Lower lobe of right lung (tissue), 2 donors: ENCODE results near the gene ETV6. TPM values are rescaled to one million over a fixed set of nuclear protein-coding genes. Genes with fewer than 3 reads are reported as not detected.

Experiments used
- ATAC-seq, 2 donors: fragments of 200-7000 bp; cut with Tn5 transposase; one replicate each; pipeline ENCODE4 v1.9.1; 2020 to 2022; ENCODE audit warnings: mild to moderate bottlenecking in 2 of 2, moderate library complexity in 2 of 2
- DNase-seq: peaks from one replicate; pipeline ENCODE4 v3.0.0-alpha.2; 2020
- H3K27ac ChIP-seq: fragments of 200-600 bp; one replicate; pipeline ENCODE4 v1.8.0; 2022
- H3K27me3 ChIP-seq: fragments of 200-600 bp; one replicate; pipeline ENCODE4 v1.8.0; 2022; ENCODE audit warnings: low read depth
- H3K36me3 ChIP-seq: fragments of 200-600 bp; one replicate; pipeline ENCODE4 v1.8.0; 2022; ENCODE audit warnings: mild to moderate bottlenecking
- H3K4me1 ChIP-seq: fragments of 200-600 bp; one replicate; pipeline ENCODE4 v1.8.0; 2022
- H3K4me3 ChIP-seq: fragments of 200-600 bp; one replicate; pipeline ENCODE4 v1.8.0; 2022; ENCODE audit warnings: mild to moderate bottlenecking
- H3K9me3 ChIP-seq: fragments of 200-600 bp; one replicate; pipeline ENCODE4 v1.8.0; 2022
- intact Hi-C: fragments of 100-400 bp; cut with DNase I; formaldehyde crosslinking; loops from one replicate; pipeline ENCODE4 v1.11.0; 2022
- total RNA-seq: library from RNA; stranded (reverse); fragmentation: NEBNext Ultra II Directional; extraction: Animal tissue kit (Norgen Biotek cat#: 25700); gene quantifications from one replicate; pipeline ENCODE4 v1.2.1, GENCODE V29; 2021
- TF ChIP-seq, protein P1 (sequence below): fragments of 200-600 bp; IDR thresholded peaks from one replicate; pipeline ENCODE4 v1.8.0; 2022; ENCODE audit warnings: antibody characterized with exemption, mild to moderate bottlenecking
- donor health status: DM: no; HTN: yes; CAD: no; lungs with severe emphysema.

Gene ETV6
- total RNA-seq, 1 donor from 2014 or later, result 48.4 TPM

DNA sequence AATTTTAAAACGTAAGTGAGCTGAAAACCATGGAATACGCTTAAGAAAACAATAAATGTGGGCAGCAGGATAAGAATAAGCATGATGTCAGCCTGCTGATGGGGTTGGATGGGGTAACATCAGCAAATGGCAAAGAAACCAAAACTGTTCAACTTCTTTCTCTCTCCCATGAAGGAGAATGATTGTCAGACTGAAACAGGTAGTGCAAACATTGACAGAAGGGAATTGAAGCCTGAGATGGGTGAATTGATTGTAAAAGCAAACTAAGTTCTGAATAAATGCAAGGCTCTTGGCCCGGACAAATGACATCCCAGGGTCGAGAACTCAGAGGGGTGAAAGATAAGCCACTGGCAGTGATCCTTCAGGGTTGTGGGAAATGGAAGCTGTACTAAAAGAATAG is 182.6 kb downstream of the ETV6 start:
- TF ChIP-seq, protein P1, sequence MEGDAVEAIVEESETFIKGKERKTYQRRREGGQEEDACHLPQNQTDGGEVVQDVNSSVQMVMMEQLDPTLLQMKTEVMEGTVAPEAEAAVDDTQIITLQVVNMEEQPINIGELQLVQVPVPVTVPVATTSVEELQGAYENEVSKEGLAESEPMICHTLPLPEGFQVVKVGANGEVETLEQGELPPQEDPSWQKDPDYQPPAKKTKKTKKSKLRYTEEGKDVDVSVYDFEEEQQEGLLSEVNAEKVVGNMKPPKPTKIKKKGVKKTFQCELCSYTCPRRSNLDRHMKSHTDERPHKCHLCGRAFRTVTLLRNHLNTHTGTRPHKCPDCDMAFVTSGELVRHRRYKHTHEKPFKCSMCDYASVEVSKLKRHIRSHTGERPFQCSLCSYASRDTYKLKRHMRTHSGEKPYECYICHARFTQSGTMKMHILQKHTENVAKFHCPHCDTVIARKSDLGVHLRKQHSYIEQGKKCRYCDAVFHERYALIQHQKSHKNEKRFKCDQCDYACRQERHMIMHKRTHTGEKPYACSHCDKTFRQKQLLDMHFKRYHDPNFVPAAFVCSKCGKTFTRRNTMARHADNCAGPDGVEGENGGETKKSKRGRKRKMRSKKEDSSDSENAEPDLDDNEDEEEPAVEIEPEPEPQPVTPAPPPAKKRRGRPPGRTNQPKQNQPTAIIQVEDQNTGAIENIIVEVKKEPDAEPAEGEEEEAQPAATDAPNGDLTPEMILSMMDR, result no peak
- no peak for ATAC-seq

DNA sequence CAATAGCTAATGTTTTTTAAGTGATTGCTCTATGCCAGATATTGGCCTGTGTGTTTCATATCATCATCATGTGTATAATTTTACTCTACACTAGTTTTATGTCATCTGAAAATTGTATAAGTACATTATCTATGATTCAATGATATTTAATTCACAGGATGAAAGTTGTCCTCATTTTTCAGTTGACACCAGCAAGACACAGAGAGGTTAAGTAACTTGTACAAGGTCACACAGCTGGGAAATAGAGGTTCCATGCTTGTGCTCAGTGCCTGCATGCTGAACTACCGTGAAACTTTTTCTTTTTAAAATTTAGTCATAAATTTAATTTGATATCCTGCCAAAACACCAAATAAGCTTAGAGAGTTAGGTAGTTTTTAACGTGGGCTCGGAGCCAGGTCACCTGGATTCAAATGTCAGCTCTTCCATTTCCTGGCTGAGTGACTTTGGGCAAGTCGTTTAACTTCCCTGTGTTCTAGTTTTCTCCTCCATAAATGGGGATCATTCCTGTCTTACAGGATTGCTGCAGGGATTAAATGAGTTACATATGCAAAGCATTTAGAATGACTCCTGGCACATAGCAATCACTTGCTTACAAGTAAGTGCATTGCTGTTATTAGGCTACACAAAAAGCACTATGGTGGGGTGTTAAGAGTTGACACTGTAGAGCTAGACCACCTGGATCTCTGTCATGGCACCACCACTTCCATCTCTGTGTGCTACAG is 183.9 kb downstream of the ETV6 start:
- H3K27me3 ChIP-seq, result no peaks in the 10 kb centered on the region
- H3K36me3 ChIP-seq, result no peaks in the 10 kb centered on the region
- intact Hi-C loops, result no loop called here
- ATAC-seq (no peak), DNase-seq (no peak)
- H3K27ac ChIP-seq, result no peak overlapping the region
- H3K4me1 ChIP-seq, result peaks cover 81% of the 10 kb centered on the region
- TF ChIP-seq, protein P1, result no peak
- no peaks in the 10 kb centered on the region for H3K9me3 ChIP-seq
- no peak overlapping the region for H3K4me3 ChIP-seq

More for the DNA sequence above, 182.6 kb downstream of the ETV6 start:
- H3K4me1 ChIP-seq, result peaks cover 81% of the 10 kb centered on the region
- H3K27me3 ChIP-seq, result no peaks in the 10 kb centered on the region
- no peak overlapping the region for H3K4me3 ChIP-seq
- no peak for DNase-seq
- no peaks in the 10 kb centered on the region for H3K36me3 ChIP-seq
- intact Hi-C loops, result no loop called here
- H3K9me3 ChIP-seq, result no peaks in the 10 kb centered on the region
- peak overlapping the region; percentile 2 for H3K27ac ChIP-seq

DNA sequence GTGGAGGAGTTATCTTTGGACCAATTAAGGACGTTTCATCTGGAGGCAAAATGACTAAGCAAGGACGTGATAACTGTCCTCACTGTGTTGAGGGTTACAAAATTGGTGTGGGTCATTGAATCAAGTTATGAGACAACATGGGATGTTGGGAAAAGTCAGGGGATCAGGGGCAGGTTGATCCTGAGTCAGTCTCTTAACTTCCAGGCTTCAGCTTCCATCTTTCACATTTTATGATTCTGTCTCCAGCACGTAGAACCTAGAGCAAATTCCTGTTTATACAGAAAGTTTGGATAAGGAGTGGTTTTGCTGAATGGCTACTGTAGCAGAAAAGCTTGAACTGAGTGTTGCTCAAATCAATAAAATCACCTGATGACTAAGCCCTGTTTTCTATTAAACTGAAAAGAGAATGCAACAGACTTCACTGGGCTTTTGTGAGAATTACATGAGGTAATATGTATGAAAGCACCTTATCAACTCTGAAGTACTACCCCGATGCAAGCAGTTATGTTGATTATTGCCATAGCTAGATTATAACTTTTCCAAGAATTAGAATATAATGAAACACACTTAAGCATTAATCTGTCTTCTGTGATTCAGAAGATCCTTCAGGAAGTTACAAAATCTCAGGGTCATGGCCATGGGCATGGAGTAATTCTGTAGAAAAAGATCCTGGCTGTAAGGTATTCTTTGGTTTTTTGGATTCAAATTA is 184.8 kb downstream of the ETV6 start:
- H3K36me3 ChIP-seq, result no peaks in the 10 kb centered on the region
- peaks cover 81% of the 10 kb centered on the region for H3K4me1 ChIP-seq
- H3K27ac ChIP-seq, result no peak overlapping the region
- no peaks in the 10 kb centered on the region for H3K27me3 ChIP-seq
- DNase-seq, result no peak
- TF ChIP-seq, protein P1, result no peak
- H3K4me3 ChIP-seq, result no peak overlapping the region
- H3K9me3 ChIP-seq, result no peaks in the 10 kb centered on the region
- intact Hi-C loops, result no loop called here
- no peak for ATAC-seq

DNA sequence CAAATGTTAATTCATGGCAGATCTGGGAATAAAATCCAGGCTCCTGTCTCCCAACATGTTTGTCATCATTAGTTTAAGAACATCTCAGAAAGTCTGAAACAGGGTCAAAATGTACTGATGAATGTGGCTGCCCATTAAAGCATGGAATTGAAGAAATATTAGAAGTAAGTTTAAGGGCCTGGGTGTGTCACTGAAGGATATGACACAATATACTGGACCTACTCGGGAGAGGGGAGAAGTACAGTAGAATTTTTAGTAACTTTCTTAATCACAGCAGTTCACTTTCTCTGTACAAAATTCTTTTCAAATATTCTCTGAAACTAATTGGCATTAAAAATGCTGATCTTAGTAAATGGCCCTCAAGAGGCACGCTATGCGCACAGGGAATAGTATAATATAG is 185.5 kb downstream of the ETV6 start:
- TF ChIP-seq, protein P1, result no peak
- DNase-seq (no peak), ATAC-seq (peak in 1 of 2 donors; percentile 44)
- H3K4me1 ChIP-seq, result peaks cover 83% of the 10 kb centered on the region
- H3K27ac ChIP-seq, result no peak overlapping the region
- H3K9me3 ChIP-seq, result no peaks in the 10 kb centered on the region
- intact Hi-C loops, result no loop called here
- H3K36me3 ChIP-seq, result no peaks in the 10 kb centered on the region
- no peaks in the 10 kb centered on the region for H3K27me3 ChIP-seq
- no peak overlapping the region for H3K4me3 ChIP-seq

DNA sequence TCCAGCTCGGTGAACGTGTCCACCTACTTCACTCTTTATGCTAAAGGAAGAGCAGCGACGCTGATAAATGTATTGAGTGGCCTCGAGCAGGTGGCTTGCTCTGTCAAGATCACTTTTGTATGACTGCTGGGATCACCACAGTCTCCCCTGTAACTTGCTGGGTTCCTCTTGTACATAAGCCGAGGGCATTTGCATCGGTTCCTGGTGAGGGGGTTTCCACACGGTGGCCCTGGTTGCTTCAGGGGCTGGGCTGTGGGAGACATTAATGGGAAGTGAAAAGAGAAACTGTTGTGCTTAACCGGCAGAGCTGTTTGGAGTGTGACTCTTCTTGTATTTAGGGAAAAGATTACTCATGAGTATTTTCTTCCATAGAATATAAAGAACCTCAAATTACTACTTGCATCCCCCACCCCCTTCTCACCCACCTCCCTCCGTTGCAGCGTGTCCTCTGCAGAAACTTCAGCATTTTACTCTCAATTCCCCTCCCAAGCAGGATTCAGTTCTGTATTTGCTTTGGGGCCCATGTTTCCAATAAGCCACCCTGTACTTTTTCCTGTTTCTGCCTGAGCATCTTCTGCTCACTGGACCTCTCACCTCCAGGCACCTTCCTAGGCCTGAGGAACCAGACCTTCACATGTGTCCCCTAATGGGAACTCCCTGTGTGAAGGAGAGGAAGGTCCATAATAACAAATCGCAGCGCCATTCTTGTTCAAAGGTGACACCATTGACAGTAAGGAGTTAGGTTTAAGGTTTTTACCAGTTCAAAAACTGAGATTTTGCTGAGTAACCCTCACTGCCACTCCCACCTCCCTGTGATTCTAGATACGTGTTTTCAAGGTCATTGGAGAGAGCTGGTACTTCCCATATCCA is 187.0 kb downstream of the ETV6 start:
- no peak overlapping the region for H3K4me3 ChIP-seq
- H3K27ac ChIP-seq, result peak overlapping the region; percentile 32
- intact Hi-C loops, result no loop called here
- peak; percentile 58 to 82 for ATAC-seq
- peak; percentile 77 for DNase-seq
- no peaks in the 10 kb centered on the region for H3K27me3 ChIP-seq
- H3K9me3 ChIP-seq, result no peaks in the 10 kb centered on the region
- H3K36me3 ChIP-seq, result no peaks in the 10 kb centered on the region
- TF ChIP-seq, protein P1, result no peak
- peaks cover 83% of the 10 kb centered on the region for H3K4me1 ChIP-seq
